ENCODE data around the gene ATAD2B. TPM values are rescaled to one million over a fixed set of nuclear protein-coding genes. Genes with fewer than 3 reads are reported as not detected.

Gene ATAD2B
- total RNA-seq, 1 experiment from 2014 or later: 28.5 TPM

- Histone ChIP-seq H3K27me3 (replicated peaks; ENCODE audit: insufficient read depth, low read depth, low read length, poor library complexity) (no peaks in the 10 kb centered on the region), H3K36me3 (ENCODE audit: insufficient read depth, low read length, poor library complexity, severe bottlenecking) (no peaks in the 10 kb centered on the region), H3K4me1 (ENCODE audit: insufficient read depth, low read length, poor library complexity, severe bottlenecking) (no peaks in the 10 kb centered on the region), H3K27ac (ENCODE audit: low read depth, low read length, poor library complexity, severe bottlenecking) (no peak overlapping the region), H3K4me3 (ENCODE audit: low read depth, low read length, poor library complexity, severe bottlenecking) (no peak overlapping the region), H3K9me3 (ENCODE audit: low read depth, low read length, poor library complexity, severe bottlenecking) (no peaks in the 10 kb centered on the region)
- DNase-seq (ENCODE audit: low spot score): no peak
- intact Hi-C loops (cut with micrococcal nuclease; ENCODE audit: unreplicated experiment): no loop called here
- ChIA-PET CTCF (no interaction called here), POLR2A (ENCODE audit: low non-redundant PET) (no interaction called here)
- BruUV-seq (replicated peaks): no TSS peak
- no peak for TF ChIP-seq EZH2 (IDR thresholded peaks at IDR 0.05; ENCODE audit: borderline replicate concordance, low read depth, low read length, poor library complexity, severe bottlenecking)
- TF ChIP-seq CTCF (conservative IDR thresholded peaks at IDR 0.05; ENCODE audit: low read depth, low read length): no peak
These were observed 89.1 kb downstream of the ATAD2B start for GRCh38 chr2:23837871-23838270.

GRCh38 chr2:23836971-23837565 is 89.9 kb downstream of the ATAD2B start:
- no TSS peak for BruUV-seq (replicated peaks)
- Histone ChIP-seq H3K9me3 (ENCODE audit: low read depth, low read length, poor library complexity, severe bottlenecking) (no peaks in the 10 kb centered on the region), H3K36me3 (ENCODE audit: insufficient read depth, low read length, poor library complexity, severe bottlenecking) (no peaks in the 10 kb centered on the region), H3K4me1 (ENCODE audit: insufficient read depth, low read length, poor library complexity, severe bottlenecking) (no peaks in the 10 kb centered on the region), H3K27ac (ENCODE audit: low read depth, low read length, poor library complexity, severe bottlenecking) (no peak overlapping the region), H3K4me3 (ENCODE audit: low read depth, low read length, poor library complexity, severe bottlenecking) (no peak overlapping the region), H3K27me3 (replicated peaks; ENCODE audit: insufficient read depth, low read depth, low read length, poor library complexity) (no peaks in the 10 kb centered on the region)
- DNase-seq (ENCODE audit: low spot score): no peak
- intact Hi-C loops (cut with micrococcal nuclease; ENCODE audit: unreplicated experiment): no loop called here
- ChIA-PET CTCF (no interaction called here), POLR2A (ENCODE audit: low non-redundant PET) (interaction anchor here (0.6 kb wide), 1 partner anchor 40 kb away, joined by 4 read pairs; no protein-coding TSS in a partner anchor)
- TF ChIP-seq EZH2 (IDR thresholded peaks at IDR 0.05; ENCODE audit: borderline replicate concordance, low read depth, low read length, poor library complexity, severe bottlenecking): no peak
- TF ChIP-seq CTCF (conservative IDR thresholded peaks at IDR 0.05; ENCODE audit: low read depth, low read length): no peak

GRCh38 chr2:23836505-23836904 is 90.4 kb downstream of the ATAD2B start:
- no peaks in the 10 kb centered on the region for H3K27me3 ChIP-seq (replicated peaks; ENCODE audit: insufficient read depth, low read depth, low read length, poor library complexity)
- DNase-seq (ENCODE audit: low spot score): no peak
- intact Hi-C loops (cut with micrococcal nuclease; ENCODE audit: unreplicated experiment): no loop called here
- no TSS peak for BruUV-seq (replicated peaks)
- no peaks in the 10 kb centered on the region for H3K9me3 ChIP-seq (ENCODE audit: low read depth, low read length, poor library complexity, severe bottlenecking)
- H3K27ac ChIP-seq (ENCODE audit: low read depth, low read length, poor library complexity, severe bottlenecking): no peak overlapping the region
- TF ChIP-seq EZH2 (IDR thresholded peaks at IDR 0.05; ENCODE audit: borderline replicate concordance, low read depth, low read length, poor library complexity, severe bottlenecking): no peak
- TF ChIP-seq CTCF (conservative IDR thresholded peaks at IDR 0.05; ENCODE audit: low read depth, low read length): no peak
- H3K4me1 ChIP-seq (ENCODE audit: insufficient read depth, low read length, poor library complexity, severe bottlenecking): no peaks in the 10 kb centered on the region
- POLR2A ChIA-PET (ENCODE audit: low non-redundant PET): interaction anchor here (0.6 kb wide), 1 partner anchor 40 kb away, joined by 4 read pairs; no protein-coding TSS in a partner anchor
- no peak overlapping the region for H3K4me3 ChIP-seq (ENCODE audit: low read depth, low read length, poor library complexity, severe bottlenecking)
- no peaks in the 10 kb centered on the region for H3K36me3 ChIP-seq (ENCODE audit: insufficient read depth, low read length, poor library complexity, severe bottlenecking)
- CTCF ChIA-PET: no interaction called here

All from A673 (cell line).